ENCODE results near the gene LPP.
"Not testable (repeated sequence)": the region's sequence is repeated elsewhere in the genome, so short reads cannot be mapped to it uniquely, and the experiment has no call there.

The LPP gene

DNA sequence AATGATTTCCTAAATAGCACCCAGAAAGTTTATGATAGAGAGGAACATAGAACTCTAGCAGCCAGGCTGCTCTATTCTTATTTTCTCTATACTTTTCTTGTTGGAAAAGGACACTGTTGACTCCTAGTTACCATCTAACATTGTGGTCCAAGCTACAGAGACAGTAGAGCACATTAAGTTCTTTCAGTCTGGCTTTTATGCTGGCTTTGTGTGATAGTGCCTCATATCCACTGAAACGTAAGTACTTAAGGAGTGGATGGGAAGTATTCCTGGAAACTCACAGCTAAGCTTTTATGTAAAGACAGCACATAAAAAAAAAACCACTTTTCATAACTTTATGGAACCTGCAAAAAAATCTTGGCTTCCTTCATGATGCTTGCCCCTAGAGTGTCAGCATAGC is 537.7 kb downstream of the LPP start:
- no peak for DNase-seq

DNA sequence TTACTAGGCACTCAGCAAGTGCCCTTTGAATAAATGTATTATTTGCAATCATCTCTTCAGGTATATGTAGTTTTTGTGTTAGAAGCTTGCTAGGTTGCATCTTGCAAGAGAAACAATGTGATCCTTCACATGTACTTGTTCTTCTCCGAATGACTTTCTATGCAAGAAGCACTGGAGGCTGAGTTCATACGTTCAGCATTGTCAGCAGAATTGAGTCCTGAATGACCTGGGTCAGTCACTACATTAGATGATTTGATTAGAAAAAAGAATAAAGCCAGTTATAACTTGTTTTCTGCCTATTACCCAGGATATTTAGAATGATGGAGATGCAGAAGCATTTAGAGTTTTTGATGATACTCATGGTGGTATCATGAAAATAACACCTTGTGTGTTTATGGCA is 538.7 kb downstream of the LPP start:
- DNase-seq: no peak

DNA sequence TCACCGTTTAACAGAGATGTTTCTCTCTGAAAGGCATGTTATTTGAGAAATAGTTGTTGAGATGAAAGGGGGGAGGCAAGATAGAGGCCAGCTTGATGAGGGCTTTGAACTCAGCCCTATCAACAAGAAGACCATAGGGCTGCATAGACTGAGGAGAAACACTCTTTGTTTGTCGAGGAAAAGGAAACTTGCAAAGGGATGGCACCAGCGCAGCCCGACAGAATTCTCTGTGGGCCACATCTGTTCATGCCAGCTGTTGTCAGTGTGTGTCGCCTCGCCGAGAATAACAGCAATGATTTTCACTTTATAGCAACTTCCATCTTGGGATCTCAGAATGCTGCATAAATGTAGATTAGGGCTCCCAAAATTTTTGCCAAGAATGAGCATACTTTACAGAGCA is 539.5 kb downstream of the LPP start:
- DNase-seq: no peak

DNA sequence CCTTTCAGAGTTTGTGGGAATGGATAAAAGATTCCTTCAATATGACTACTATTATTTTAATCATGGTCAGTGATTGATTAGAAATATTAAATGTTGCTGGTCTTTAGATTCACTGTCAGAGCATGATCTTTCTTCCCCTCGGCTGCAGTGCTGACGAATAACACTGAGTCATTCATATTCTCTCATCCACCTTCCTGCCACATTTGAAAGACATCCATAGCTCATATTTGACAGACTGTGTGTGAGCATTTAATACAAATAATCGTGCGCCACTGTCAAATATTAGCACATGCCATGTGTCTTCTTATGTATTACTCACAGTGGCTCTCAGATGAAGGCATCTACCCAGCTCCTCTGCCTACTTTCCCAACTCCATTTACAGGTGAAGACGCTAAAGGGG is 541.3 kb downstream of the LPP start:
- no peak for DNase-seq

DNA sequence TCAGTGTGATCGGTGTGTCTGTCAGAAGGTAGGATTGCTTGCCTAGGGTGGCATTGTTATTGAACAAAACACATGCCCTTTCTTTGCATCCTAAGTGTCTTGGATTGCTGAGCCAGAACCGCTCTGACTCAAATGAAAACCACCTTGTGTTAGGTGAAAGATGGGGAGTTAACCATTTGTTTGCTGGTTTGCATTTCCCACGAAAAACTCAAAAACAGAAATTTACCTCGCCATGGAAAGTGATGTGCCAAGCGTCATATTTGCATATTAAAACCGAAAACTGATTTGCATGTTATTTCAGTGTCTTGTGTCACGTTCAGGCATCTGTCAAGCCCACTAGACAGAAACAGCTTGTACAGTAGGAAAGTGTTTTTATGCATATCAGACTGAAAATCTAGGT is 543.2 kb downstream of the LPP start:
- no peak for DNase-seq

DNA sequence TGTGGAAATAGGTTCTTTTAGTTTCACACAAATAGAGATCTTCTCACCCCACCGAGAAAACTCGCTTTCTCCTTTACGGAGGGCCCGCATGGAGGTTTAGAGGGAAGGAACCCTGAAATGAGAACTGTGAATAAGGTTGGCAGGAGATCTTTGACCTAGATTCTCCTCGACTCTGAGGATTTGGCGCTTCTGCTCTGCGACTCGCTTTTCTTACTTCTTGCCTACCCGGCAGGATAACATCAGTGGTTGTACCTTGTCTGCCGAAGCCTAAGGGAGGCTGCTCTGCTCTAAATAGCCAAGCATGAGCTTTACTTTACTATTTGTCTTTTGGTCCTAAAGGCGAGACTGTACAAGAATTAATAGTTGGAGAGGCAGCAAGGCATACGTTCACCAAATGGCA is 544.5 kb downstream of the LPP start:
- no peak for DNase-seq

DNA sequence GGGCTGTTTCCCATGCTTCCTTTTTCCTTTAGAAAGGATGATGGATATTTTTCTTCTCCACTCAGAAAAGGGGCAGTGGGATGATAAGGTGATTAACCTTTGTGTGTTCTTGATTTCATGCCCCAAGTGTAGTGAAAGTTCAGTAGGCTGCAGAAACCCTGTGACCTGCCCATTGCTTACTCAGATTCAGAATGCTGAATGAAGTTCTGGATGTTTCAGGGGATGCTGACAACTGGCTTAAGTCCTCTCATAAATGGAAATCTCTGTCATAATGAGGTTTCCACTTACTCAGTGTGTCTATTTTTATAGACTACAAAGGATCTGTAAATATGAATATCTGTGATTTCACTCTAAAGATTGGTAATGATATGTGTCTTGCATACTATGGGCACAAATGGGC is 546.5 kb downstream of the LPP start:
- DNase-seq: no peak

DNA sequence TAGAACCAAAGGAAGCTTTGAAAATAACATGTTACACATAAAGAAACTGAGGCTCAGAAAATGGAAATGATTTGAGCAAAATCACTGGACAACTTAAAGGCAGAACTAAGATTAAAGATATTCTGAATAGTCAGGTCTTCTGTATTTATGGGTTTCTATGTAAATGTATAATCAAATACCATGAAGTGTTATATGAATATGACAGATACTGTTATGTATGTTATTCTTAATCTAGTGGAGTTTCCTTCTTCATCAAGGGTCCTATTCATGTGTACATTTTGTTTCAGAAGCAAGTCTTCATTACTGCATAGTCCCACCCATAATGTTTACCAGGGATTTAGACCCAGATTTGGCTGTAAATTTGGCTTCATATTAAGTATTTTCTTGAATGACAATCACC is 547.0 kb downstream of the LPP start:
- no peak for DNase-seq

DNA sequence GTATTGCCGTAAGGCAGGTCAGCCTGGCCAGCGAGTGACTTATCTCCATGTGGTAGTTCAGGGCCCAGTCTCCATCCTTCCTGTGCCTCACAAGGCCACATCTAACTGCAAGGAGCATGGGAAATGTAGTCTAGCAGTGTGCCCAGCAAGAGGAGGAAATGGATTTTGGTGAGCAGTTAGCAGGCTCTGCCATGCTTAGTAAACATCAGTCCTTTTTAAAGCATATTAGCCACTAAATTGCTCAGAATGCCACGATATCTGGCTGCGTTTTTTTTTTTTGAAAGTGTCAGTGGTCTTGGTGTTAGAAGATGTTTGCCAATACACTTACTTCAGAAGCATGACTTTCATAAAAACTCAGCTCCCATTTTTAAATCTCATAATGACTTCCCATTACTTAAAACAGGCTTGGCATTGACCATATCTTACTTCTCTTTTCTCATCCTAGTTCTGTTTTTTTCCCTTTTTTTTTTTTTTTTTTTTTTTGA is 547.6 kb downstream of the LPP start:
- peak; percentile 8 for DNase-seq

DNA sequence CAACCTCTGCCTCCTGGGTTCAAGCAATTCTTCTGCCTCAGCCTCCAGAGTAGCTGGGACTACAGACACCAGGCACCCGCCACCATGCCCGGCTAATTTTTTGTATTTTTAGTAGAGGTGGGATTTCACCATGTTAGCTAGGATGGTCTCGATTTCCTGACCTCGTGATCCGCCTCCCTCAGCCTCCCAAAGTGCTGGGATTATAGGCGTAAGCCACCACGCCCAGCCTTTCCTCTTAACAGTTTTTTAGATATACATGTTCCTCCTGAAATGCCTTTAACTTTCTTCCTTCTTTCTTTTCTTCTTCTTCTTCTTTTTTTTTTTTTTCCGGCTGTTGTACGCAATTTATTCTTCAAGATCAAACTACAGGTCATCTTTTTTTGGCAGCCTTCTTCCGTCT is 548.1 kb downstream of the LPP start:
- not testable (repeated sequence) for DNase-seq

DNA sequence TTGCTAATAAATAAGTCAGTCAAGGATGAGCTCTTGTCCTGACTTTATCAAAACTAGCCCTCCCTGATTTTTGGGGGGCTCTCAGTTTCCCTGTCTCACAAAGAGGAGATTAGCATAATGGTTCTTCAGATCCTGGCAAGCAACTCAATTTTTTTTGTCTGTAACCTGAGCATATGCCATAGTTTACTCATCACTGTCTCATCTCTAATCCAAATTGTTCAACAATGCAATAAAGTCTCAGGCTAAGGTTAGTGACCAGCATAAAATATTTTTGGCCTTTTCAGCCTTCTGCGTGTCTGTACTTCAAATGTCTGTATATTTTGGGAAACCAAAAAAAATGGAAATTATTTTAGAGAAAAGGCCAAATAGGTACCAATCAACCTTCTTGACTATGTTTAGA is 552.2 kb downstream of the LPP start:
- DNase-seq: no peak

DNA sequence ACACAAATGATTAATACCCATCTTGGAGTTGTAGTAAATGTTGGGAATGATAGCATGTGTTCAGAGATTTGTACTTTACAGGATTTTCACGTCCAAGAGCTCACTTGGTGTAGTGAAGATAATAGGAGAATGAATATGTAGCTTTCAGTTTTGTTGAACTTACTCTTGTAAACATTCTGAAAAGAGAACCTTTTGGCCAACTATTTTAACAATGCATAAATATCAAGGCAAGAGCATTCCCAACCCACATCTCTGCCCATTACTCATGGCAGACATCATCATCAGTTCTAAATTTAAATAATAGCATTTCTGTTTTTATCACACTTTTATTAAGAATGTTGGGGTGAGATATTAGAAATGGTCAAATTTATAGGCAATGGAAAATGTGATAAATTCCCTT is 552.6 kb downstream of the LPP start:
- no peak for DNase-seq

DNA sequence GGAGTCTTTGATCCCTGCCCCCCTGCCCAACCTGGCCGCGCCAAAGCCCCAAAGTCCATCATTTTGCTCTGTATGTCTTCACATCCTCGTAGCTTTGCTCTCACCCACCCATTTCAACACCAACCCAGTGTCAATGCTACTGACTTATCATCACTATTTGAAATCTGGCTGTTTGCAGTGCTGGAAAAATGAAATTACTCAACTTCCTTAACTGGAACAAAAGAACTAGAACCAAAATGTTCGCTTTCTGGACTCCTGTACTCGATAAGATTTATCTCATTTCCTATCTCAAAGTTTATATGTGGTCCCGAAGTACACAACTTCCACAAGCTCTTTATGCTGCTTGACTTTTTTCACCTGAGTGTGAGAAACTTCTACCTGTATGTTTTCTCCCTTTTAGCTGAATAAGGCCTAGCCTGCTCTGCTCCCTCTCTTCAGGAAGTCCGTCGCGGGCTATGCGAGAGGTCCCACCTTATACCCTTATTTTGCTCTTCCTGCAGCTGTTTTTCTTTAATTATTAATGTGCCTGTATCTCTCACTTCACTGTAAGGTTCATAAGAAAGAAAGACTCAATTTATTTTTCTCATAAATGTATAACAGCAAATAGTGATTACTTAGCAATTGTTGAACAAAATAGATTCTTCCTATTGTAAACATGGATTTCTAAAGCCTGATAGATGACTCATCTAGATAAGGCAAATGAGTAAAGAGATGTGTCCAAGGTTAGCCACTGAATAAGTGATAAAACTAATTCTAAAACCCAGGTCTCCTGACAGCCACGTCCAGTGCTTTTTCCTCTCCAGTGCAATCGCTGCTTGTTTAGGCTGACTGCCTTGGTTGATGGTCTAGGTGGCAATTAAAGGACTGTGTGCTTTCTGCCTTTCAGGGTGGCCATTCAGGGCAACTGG is 553.7 kb downstream of the LPP start:
- peak; percentile 57 for DNase-seq

DNA sequence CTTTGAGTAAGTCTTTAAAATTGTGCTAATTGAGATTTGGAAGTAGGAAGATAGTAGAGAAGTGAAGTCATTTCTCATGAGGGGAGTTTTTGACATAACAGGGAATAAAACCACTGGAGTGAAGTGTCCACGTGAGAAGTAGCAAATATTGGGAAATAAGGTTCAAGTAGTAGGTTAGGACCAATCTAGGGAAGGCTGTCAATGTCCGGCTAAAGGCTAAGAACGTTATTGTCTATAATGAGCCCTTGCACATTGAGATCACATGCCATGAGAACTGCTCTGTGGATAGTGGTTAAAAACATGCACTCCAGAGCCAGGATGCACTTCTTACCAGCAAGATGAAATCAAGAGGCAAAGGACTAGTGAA is 557.9 kb downstream of the LPP start:
- no peak for DNase-seq

DNA sequence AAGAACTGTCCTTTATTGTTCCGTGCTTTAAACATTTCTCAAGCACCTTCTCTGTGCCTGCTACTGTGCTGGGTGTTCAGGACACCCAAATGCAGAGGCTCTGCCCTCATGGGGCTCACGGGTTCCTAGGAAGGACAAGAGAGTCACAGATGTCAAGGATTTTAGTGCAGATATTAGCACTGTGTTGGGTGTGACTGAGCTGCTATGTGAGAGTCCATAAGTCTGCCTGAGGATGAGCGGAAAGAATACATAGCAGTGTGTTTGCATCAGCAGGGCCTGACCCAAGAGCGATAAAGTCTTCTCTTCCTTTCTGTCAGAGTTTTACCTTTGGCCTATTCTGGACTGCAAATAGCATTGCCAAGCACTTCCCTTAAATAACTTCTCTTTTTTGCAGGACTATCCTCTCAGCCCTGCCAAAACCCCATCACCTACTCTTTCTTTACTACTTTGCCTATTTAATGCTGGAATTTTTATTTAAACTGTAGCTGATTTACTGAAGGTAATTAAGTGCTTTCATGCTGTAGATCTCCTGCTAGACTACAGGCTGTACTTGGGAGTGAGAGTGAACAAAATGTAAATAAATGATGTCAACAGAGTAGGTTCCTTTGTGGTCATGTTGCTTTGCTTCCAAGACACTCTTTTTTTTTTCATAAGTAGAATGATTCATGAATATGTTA is 558.4 kb downstream of the LPP start:
- DNase-seq: no peak

DNA sequence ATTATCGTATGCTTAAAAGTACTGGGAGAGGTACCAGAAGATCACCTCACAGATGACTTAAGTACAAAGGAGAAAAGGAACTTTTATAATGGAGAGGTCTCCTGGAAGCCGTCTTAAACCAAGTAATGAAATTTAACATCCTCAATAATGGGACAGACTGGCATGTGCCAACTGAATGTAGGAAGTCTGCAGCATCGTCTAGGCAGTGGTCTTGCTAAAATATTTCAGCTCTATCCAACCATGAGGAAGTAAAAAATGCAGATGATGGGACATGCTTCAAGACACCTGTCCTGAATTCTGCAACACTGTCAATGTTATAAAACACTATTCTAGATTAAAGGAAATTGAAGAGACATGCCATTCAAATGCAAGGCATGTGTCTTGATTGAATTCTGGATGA is 559.0 kb downstream of the LPP start:
- DNase-seq: no peak

DNA sequence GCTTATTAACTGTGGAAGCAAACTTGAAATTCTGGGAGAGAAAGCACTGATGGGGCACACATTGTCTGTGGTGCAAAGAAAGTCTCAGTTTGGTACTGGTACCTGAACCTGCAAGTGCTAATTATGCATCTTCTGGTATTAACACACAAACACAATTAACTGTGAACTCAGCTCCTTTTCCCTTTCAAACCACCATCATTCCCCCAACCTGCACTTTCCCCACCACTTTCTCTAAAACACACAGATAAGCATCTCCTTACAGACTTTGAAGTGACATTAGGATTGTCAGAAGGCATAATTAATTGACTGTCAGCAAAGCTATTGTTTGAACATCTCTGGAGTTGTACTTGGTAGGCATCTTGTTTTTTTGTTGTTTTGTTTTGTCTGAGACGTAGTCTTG is 565.6 kb downstream of the LPP start:
- no peak for DNase-seq

DNA sequence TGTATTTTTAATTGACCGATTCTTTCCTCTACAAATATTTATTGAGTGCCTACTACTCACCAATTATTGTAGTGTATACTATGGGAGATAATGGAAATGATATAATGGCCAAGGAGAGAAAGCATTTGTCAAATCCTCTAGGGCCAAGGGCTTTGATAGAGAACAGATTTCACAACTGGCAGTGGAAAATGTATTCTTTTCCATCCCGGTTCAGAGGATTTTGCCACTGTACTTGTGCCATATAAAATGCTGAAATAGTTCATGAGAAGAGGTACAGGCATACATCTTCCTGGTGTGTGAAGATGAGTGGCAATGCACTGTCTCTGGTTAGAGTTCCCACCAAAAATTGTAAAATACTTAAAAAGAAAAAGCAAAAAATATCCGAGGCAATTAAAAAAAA is 566.3 kb downstream of the LPP start:
- peak; percentile 52 for DNase-seq

DNA sequence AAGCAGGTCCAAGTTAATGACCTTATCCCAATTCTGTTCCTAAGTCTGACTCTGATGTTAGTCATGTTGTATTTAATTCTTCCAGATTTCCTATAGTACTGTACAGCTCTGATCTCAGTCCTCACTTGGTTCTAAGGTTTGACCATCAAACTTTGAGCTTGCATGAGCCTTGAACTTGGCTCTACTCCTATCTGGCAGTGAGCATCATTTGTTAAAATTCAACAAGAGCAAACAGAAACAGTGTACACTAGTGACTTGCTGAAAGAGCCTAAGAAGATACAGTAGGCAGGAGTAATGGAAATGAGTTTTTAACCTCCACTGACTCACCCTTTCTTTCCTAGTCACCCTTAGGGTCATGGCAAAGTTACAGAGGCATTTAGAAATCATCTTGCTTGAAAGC is 566.7 kb downstream of the LPP start:
- no peak for DNase-seq

DNA sequence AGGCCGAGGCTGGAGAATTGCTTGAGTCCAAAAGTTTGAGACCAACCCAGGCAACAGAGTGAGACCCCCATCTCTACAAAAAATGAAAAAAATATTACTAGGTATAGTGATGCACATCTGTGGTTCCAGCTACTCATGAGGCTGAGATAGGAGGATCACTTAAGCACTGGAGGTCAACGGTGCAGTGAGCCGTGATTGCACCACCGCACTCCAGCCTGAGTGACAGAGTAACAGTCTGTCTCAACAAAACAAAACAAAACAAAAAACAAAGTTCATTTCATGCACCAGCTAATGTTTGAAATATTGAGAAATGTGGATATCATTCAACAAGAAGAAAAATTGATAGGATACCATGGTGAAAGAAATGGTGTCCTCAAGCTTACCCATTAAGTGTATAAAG is 567.4 kb downstream of the LPP start:
- DNase-seq: no peak

DNA sequence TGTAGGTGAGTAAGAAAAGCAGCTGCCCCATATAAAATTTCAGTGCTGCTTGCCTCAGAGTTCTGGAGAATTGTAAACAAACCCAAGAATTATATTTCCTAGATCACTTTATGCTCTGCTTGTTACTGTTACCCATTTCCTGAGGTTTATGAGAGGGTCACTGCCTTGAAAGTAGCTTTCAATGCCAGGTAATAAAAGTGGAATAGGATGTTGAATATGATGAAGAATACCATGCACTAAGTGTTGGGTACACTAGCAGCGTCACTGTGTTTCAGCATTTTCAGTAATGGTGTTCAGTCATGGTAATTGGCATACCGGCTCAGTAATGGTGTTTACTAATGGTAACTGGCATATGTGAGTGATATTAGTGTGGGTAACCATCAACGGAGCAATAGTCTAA is 568.0 kb downstream of the LPP start:
- peak; percentile 28 for DNase-seq

DNA sequence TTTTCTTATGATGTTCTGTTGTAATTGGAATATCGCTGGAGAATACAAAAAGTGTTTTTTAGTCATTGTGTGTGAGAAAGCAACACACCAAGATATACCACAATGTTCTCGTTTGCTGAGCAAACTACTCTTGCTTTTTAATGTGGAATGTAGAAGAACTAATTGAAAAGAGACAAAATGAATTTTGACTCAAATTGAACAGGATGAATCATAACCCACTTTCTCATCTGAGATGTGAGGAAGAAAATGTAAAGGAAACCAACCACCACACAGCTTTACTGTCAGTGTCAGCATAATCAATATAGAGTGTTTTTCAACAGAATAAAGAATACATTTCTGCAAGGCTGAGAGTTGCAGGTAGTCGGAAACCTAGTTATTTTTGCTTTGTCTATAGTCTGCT is 569.0 kb downstream of the LPP start:
- no peak for DNase-seq

DNA sequence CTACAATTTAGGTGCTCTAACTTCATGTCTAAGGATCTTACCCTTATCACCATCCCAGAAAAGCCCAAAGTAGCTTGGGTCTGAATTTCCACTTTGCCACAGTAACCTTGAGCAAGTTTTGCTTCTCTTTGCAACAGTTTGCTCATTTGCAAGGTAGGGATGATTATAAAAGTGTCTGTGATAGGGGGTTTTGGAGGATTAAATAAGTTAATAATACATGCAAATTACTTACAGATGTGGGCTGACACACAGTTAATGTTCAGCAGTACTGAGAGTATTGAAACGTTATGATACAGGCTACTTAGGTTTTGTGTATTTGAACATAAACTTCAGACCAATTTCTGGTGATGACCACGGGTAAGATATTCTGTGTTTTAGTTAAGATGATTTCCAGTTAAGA is 573.1 kb downstream of the LPP start:
- DNase-seq: no peak

DNA sequence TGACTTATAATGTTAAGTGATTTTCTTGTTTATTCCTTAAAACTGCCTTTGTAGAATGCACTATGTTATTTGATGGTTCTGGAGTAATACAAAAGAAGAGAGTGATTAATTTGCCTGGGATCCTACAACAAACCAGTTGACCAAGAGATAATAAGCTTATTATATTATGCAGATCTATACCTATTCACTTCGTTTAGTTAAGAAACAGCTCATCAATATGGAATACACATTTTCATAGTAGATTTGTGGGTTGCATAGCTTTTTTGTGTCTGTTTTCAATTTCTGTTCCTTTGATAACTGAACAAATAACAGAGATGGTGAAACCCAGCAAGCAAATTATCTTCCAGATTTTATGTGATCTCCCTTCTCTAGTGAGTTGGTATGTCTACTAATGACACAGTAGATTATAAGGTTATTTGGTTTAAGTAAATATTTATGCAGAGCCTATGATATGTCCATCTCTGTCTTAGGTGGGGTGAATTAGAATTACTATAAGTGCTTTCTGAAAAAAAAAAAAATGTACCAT is 574.5 kb downstream of the LPP start:
- DNase-seq: no peak
